CD4-positive, alpha-beta T cell treated with Interleukin-4 for 1 hour (primary cell): Measurements from ENCODE around the gene EFNB3.

Experiments used
- DNase-seq, 2 donors: peaks; one replicate each; pipeline ENCODE4 v3.0.0-alpha.2; 2020 to 2022

Gene EFNB3

DNA sequence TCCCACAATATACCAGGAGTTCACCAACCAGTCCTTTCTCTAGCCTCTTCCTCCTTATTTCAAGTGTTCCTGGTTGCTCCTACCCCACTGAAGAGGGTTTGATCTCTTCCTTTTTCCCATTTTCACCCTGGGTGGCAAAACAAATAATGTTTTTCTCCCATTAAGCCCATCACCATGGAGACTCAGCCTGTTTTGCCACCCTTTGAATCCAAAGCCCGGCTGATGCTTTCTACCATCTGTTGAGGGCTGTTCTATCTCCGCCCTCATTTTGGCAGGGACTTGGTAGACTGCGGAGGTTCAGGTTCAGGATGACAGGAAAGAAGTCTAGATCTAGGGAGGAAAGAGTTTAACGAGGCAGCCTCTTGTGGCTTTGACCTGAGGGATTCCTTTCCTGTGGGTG is 15.1 kb downstream of the EFNB3 start:
- no peak for DNase-seq

GRCh38 chr17:7721612-7722011 is 16.6 kb downstream of the EFNB3 start:
- DNase-seq = no peak

DNA sequence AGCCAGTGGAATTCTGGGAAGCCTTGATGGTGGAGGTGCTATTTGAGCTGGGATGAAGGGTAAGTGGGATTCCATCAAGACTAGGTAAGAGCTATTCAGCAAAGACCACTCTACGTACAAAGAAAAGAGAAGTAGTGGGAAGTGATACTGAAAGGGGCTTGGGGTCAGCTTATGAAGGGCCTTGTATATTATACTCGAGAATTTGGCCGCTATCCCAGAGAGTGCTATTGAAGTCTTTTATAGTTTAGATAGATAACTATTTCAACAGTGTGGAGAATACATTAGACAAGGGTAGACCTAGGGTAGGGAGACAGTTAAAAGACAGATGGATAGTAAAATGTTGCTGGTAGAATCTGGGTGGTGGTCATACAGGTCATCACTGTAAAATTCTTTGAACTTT is 22.9 kb downstream of the EFNB3 start:
- no peak for DNase-seq

DNA sequence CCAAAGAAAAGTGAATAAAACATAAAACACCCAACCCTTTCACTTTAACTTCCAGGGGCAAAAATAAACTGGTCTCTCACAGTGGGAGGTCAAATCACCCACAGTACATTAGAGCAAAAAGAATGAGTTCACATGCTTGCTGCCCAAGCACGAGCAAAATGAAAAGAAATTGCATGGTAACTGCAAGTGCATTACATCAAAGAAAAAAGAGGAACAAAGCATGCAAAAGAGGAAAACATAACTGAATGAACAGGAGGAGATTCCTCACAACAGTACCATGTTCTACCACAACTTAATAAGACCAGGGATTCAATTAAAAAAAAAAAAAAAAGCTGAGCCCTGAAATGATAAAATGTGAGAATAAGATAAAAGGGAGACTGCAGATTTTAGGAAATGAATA is 24.8 kb downstream of the EFNB3 start:
- no peak for DNase-seq

- no peak for DNase-seq
Measured at GRCh38 chr17:7732981-7733539, 28.1 kb downstream of the EFNB3 start.

DNA sequence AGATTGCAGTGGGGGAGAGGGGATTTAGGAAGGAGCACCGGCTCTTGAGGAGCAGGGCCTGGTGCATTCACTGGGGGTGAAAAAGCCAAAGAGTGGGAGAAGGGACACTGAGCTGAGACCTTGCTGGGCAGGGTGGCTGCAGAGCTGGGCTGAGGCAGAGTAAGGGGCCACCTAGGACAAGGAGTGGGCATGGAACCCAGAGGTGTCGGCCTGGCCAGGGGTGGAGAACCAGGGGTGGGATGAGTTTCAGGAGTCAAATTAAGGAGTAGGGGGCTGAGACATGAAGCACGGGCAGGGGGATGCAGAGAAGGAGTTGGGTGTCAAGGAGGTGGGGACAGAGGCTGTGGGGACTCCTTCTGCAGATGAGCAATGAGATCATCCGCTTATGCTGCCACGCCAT is 32.6 kb downstream of the EFNB3 start:
- no peak for DNase-seq

GRCh38 chr17:7739746-7740145 is 34.7 kb downstream of the EFNB3 start:
- DNase-seq = no peak

DNA sequence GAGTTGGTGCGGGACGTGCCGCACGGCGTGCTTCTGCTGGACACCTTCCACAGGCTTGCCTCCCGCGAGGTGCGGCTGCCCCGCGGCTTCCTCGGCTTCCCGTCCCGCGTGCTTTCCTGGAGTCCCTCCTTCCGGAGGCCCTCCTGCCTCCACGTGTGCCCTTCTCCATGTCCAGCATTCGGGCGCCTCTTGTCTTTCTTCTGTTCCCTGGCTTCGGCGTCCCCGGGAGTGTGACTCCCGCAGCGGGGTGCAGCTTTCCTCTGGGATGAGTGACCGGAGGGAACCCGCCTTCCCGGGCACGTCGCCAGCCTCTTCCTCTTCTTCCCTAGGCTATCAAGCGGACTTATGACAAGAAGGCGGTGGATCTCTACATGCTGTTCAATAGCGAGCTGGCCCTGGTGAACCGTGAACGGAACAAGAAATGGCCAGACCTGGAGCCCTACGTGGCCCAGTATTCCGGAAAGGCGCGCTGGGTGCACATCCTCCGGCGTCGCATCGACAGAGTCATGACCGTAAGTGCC is 35.5 kb downstream of the EFNB3 start:
- DNase-seq = no peak

- no peak for DNase-seq
Measured at GRCh38 chr17:7742729-7743128, 37.7 kb downstream of the EFNB3 start.

DNA sequence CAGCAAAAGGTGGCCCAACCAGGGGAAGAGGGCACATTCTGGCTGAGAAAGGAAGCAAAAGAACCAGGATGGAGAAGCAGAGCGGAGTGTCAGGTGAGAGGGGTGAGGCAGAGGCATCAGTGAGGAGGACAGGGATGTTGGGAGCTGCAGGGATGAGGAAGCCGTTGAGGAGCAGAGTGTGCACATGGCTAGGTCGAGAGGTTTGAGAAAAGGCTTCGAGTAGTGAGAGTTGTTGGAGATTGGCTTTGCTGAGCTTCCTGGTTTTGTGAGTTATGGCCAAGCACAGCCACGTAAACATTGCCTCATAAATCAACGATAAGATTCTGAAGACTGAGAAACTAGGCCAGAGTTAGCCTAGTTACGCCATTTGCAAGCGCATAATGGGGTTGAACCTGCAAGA is 39.4 kb downstream of the EFNB3 start:
- no peak for DNase-seq

DNA sequence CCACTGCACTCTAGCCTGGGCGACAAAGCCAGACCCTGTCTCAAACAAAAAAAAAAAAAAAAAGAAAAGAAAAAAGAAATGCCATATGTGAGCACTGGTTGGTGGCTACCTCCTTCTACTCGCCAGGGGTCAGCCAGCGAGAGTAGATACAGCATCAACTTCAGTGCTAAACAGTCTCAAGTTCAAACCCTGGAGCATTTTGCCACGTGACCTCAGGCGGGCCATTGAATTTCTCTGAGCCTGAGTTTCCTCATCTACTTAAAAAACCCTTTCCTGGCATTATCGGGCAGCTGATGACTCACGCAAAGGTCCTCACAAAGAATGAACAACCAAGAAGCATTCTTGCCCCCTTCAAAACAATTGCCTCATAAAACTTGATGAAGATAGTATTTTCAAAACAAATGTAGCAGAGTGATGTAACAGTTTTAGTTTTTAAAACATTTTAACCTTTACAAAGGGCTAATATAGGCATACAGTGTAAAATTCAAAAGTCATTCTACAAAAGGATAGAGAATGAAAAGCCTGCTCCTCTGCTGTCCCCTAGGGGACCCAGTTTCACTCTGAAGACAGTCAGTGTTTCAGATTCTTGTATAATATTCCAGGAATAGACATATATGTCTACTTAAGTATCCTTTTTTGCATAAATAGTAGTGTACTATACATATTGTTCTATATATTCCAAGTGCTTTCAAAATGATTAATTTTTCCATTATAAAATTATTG is 40.9 kb downstream of the EFNB3 start:
- DNase-seq = peak in 1 of 2 donors; percentile 13

- no peak for DNase-seq
Measured at GRCh38 chr17:7747635-7748071, 42.7 kb downstream of the EFNB3 start.

GRCh38 chr17:7748076-7748775 is 43.2 kb downstream of the EFNB3 start:
- DNase-seq = no peak

DNA sequence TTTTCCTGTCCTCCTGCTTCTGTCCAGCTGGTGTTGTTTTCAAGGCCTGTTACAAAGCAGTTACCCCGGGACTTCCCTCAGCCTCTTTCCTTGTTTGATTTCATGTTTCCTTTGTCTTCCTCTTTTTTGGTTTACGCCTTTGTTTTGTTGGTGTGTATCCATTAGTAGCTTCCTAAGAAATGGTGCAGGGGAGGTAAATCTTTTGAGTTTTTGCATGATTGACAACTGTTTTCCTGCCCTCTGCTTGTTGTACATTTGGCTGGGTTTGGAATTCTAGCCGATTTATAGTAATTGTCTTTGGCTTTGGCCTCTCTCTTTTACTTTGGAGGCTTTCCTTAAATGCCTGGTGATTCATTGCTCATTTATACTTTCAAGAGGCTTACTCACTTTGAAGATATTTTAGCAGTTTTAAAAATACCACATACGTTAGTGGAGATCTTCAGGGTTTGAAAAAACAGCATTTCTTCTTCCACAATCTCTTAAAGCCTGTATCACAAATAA is 45.4 kb downstream of the EFNB3 start:
- no peak for DNase-seq

- DNase-seq = no peak
Measured at GRCh38 chr17:7754656-7755055, 49.7 kb downstream of the EFNB3 start.

- DNase-seq = no peak
Measured at GRCh38 chr17:7755095-7755890, 50.3 kb downstream of the EFNB3 start.

DNA sequence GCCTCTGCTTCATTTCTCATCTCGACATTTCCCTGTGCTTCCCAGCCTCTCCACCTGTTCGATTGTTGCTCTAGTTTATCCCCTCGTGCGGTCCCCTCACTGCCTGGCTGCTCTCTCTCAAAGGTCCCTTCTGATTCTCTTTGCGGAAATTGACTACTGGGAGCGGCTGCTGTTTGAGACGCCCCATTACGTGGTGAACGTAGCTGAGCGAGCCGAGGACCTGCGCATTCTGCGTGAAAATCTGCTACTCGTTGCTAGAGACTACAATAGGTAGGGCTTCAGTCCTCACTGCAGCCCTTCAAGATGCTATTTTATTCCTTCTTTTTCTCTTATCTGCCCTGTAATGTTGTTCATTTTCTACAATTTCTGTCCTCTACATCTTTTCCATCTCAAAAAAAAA is 52.0 kb downstream of the EFNB3 start:
- DNase-seq = no peak
